Measurements from ENCODE around the gene LANCL3.

- no peak for TF ChIP-seq CTCF (IDR thresholded peaks at IDR 0.05)
- no peak for TF ChIP-seq POLR2A (IDR thresholded peaks at IDR 0.05)
Observed at GRCh38 chrX:37640142-37640541, 68.7 kb downstream of the LANCL3 start.
